AG20443 (cell line): ENCODE data around the gene YWHAG.
"Not testable (repeated sequence)": the region's sequence is repeated elsewhere in the genome, so short reads cannot be mapped to it uniquely, and the experiment has no call there.

Experiments
- DNase-seq: peaks from one replicate; pipeline ENCODE4 v3.0.0; 2012; ENCODE audit warnings: low spot score, mixed read lengths

The YWHAG gene

DNA sequence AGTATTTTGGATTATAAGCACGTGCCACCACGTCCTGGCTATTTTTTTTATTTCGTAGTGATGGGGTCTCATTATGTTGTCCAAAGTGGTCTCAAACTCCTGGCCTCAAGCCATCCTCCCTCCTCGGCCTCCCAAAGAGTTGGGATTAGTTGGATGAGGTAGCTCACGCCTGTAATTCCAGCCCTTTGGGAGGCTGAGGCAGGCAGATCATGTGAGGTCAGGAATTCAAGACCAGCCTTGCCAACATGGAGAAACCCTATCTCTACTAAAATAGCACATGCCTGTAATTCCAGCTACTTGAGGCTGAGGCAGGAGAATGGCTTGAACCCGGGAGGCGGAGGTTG is 21.8 kb upstream of the YWHAG start:
- DNase-seq: no peak

DNA sequence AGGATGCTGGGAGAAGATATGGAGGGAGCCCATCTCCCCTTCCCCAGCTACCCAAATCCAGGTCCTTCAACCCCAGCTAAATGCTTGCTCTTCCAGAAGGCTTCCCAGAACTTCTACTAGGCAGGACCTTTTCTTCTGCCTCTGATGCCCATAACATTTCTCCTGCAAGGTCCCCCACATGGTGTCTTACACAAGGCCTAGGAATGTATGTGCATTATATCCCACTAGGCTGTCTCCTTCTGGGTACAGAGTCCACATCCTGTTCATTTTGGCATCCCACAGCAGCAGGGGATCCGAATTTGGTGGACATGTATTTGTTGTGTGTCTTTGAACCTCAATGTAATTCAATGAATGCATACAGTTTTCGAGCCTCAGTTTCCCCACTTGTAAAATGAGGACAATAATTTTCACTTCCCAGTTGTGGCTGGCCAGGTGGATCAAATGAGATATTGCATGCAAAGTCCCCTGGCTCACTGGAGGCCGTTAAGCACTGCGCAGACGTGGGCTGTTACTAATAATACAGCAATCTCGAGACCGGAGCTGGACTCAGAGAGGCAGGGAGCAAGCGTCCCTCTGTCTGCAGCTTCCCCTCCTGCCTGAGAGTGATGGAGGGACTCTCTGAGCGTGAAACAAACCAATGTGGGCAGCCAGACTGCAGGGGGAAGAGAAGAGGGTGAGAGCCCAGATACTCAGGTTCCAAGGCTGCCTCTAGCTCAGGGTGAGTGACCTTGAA is 18.6 kb upstream of the YWHAG start:
- peak; percentile 68 for DNase-seq

DNA sequence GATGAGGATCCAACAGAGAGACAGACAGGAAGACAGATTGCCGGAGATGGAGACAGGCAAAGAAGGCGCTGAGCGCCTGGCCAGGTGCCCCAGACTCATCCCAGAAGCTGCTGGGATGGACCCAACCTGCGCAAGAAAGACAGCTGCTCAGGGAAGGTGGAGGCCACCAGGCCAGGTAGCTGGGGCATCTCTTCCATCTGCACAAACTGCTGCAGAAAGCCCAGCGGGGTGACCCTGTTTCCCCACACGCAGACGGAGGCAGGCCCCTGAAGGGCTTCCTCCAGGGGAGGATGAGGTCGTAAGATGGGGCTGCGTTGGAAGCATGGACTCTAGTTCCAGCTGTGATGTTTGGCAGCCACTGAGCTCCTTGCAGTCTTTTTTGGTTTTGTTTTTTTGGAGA is 16.5 kb upstream of the YWHAG start:
- DNase-seq: no peak

DNA sequence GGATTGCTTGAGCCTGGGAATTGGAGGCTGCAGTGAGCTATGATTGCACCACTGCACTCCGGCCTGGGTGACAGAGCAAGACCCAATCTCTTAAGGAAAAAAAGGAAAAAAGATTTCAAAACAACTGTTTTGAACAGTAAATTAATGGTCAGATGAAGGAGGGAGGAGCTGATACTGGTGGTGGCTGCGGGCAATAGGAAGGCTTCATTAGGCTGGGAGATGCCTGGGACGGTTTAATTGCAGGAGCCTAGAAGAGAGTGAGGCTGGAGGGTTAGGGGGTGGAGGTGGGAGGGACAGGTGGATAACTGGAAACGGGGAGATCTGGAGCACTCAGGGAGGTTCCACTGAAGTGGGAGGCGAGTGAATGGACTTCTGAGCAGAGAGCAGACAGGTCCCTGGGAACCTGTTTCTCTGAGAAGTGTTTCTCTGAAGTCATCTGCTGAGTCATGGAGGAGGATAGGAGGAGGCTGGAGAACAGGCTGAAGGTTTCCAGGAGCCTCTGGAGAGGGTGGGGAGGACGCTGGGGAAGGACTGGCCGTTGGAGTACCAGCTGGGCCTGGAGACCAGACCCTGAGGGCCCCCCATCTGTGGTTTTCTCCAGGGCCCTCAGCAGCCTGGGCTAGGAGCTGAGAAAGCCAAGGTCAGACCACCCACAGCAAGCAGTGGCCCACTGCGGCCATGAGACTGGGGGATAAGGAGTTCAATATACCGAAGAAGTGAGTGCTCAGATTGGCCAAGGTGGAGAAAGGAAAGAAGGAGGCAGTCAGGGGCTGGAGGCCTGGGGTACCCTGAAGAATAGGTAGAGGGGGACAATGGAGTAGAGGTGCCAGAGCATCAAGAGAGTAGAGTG is 14.4 kb upstream of the YWHAG start:
- peak; percentile 82 for DNase-seq

DNA sequence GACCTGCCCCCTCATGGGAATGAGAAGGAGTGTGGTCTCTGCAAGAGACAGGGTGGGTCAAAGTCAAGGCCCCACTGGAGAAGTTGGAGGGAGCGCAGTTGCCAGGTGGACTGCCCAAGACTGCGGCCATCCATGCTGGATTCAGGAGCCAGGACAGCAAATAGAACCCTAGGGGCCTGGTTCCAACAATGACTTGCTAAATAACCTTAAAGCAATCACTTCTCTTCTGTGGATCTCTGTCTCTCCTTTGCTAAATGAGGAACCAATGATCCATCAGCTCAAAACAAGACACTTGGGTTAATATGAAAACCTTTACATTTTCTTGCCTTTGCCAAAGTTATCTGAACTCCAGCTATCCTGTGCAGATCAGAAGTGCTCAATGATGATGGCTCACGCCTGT is 12.6 kb upstream of the YWHAG start:
- no peak for DNase-seq

DNA sequence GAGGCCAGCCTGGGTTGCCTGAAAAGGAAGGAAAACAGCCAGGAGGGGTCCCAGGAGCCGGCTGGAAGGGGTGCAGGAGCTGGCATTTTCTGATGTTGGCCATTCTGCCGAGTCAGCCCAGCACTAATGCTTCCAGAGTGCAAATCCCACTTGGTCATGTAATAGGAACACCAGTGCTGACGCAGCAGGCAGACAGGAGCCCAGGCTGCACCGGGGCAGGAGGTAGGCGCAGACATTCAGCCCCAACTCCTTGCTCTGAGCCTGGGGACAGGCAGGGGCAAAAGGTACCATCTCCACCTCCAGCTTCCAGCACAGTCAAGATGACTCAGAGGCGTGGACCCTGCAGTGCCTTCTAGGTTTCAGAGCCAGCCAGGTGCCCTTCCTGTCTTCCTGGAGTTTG is 10.2 kb upstream of the YWHAG start:
- no peak for DNase-seq

DNA sequence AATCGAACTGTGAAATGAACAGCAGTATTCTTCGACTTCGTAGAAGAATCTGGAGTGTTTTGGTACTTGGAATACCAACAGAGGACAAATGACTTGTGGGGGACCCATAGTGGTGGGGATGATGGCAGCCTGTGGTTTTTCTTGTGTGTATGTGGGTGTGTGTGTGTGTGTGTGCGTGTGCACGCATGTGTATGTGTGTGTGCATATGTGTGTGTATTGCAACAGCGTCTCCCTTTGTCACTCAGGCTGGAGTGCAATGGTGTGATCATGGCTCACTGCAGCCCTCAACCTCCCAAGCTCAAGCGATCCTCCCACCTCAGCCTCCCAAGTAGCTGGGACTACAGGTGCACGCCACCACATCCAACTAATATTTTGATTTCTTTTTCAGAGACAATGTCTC is 9.4 kb upstream of the YWHAG start:
- DNase-seq: no peak

DNA sequence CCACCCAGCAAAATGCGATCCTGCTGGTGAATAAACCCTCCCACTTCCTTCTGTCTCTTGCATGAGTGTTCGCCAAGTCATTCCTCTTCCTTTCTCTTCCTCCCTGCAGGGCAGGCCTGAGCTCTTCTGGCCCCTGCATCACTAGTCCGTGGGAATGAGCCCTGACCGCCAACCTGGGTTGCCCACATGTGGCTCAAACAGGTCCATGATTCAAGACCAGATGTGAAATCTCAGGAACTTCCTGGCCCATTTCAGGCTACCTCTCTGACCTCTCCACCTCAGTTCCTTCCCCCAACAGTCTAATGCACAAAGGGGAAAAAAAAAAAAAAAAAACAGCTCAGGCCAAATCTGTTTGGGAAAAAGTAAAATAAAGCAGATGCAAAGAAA is 5.4 kb upstream of the YWHAG start:
- DNase-seq: peak; percentile 60

DNA sequence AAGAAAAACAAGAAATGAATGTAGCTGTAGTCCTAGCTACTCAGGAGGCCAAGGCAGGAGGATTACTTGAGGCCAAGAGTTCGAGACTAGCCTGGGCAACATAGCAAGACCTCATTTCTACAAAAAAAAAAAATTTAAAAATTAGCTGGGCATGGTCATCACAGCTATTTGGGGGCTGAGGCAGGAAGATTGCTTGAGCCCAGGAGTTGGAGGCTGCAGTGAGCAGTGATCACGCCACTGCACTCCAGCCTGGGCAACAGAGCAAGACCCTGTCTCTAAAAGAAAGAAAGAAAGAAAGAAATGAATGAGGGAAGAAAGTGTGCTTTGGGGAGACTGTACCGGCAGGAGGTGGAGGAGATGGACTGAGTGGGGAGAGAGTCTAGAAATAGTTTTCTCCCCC is 5.0 kb upstream of the YWHAG start:
- not testable (repeated sequence) for DNase-seq

DNA sequence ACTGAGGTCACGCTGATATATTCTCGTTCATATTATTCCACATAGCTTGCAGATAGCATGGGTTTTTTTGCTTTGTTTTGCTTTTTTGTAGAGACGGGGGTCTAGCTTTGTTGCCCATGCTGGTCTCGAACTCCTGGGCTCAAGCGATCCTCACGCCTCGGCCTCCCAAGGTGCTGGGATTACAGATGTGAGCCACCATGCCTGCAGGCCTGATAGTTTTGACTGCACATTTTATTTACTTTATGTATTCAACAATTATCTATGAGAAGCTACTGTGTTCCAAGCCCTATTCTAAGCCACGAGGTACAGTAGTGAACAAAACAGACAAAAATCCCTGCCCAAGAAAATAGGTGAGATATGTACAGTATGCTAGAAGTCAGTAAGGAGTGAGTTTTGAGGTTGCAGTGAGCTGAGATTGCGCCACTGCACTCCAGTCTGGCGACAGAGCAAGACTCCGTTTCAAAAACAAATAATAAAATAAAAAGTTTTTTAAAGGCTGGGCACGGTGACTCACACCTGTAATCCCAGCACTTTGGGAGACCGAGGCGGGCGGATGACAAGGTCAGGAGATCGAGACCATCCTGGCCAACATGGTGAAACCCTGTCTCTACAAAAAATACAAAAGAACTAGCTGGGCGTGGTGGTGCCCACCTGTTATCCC is 1.3 kb upstream of the YWHAG start:
- no peak for DNase-seq

DNA sequence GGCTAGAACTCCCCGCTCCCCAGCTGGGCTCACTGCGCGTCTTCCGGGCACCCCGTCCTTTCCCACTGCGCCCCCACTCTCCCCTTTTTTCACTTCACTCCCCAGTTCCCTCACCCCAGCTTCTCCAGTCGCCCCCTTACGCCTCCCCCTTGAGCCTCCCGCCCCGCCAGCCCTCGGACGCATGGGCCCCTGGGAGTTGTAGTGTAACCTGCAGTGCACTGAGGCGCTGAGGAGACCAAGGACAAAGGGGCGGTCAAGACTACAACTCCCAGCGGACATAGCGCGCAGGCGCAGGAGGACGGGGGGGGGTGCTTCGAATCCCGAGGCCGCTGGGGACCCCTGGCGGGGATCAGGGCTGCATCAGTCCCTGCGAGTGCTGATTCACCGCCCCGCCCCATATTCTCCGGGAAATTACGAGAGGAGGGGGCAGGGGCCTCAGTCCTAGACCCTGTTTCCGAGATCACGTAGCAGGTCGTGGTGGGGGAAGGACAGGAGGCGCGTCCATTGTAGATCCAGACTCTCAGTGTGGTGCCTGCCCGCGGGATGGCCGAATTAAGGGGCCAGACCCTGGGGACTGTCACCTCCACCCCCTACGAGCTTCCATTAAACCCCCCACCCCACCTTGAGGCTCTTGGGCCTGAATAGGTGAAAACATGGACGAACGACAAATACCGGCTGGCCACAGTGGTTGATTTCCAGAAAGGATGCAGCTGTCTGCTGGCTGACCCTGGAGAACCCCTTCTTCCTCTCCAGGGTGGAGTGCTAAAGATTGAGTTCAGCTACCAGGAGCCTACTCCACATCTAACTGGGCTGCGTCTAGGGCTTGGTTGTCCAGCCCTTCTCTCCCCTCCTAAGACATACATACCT is 553 bp upstream of the YWHAG start:
- DNase-seq: peak; percentile 97

DNA sequence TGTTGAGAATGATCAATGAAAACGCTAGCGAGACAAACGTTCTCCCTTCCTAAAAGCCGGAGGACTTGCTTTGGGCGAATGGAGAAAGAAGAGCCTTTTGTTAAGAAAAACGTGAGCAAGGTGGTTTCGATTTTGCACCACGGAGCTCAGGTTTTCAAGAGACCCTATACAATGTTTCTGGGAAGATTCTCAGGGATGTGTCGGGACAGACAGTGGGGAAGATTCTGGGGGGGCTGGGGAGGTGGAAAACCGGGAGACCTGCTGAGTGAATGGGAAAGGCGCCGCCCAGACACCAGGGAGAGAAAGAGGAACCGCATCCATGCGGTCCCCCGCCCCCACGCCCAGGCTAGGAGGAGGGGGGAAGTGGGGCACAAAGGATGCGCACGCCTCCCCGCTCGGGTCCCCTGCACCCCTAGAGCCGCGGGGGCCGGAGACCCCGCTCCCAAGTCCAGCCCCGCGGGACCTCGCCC is 745 bp downstream of the YWHAG start:
- DNase-seq: peak; percentile 47

DNA sequence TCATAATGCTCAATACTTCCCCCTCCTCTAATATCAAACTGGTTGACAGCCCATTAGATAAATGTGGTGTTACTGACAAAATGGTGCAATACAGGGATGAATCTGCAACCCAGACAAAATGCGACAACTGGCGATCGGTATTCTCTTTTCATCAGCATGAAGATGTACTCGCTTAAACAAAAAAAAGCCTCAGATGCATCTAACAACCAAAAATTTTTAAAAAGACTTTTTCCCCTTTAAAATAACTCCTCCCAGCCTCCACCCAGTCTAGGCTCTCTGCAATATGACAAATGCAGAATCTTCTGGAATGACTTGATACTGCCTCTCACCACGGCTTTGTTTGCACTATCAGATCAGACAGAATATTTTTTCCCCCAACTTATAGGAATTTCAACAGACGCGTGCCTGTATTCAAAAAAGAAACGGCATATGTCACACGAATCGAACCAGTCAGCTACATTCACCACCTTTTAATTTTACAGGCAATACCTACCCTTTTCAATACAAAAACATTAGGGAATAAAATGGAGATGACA is 1.2 kb downstream of the YWHAG start:
- DNase-seq: no peak

DNA sequence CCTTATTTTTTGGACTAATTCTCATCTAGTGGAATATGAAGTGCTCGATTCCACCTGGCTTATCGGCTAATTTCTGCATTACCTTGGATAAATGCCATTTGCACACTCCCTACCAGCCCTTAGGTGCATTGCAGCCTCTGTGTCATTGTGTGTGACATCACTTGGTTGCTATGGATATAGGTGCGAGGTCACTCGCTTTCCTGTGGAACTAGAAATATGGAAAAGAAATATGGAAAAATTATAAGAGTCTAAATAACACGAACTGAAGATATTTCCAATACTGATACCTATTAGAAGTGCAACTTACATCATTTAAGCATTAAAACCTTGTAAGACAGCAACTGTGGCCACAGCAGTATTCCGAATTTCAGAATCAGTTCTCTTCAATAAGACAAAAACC is 2.0 kb downstream of the YWHAG start:
- no peak for DNase-seq

DNA sequence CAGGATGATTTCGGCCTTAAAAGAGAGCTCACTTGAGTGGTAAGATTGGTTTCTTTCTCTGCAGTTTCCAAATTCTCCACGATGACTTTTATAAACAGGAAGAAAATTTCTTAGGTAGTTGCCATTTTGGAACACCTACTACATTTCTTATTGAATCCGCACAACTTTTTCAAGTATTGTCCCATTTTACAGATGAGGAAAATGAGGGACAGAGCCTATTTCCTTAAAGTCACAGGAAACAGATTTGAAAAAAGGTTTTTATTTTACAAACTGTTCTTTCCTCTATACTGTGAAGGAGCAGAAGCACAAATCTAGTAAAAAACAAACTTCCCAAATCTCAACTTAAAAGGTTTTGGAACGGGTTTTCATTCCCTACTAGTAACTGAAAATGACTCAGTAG is 2.7 kb downstream of the YWHAG start:
- DNase-seq: no peak

DNA sequence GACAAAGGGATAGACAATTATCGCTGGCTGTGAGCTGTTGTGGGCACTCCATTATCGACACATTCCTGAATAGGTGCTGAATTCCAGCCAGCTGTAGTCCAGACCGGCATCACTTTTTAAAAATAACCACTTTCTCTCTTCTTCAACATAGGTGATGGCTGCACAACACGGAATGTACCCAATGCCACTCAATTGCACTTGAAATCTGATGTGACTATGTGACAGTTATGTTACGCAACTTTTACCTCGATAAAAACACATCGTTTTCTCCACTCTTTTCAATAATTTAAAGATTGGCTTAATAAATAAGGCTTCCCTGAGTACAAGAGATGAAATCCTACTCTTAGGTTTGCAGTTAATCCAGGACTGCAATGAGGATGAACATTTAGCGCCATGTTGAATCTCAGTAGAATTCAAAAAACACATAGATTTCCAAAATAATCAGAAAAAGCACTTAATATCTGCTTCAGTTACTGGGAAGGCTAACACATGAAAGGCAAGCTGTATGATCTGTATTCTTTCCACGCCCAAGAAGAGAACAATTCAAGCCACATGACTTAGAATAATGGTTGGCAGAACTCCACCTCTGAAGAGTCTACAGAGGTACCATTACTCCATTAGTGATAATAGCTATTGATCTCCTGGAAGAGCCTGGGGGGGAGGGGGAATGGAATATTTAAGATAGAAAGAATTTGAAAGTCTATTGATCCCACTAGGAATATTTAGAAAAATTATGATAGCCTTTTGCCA is 3.6 kb downstream of the YWHAG start:
- no peak for DNase-seq

DNA sequence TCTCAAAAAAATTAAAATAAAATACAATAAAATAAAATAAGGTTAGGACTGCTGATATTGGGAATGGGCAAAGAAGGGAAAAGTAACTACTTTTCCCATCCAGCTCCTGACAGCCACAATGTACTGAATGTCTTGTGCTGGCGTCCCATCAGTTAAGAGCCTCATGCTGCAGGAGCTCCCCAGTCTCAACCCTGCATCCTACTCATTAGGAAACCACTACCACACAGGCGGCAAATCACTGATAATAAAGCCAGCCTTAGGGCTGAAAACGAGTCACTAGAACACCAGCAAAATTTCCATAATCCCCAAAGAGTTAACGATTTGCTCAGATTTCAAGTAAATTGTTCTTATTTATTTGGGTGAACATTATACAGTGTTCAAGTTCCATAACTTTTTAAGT is 4.3 kb downstream of the YWHAG start:
- DNase-seq: no peak

DNA sequence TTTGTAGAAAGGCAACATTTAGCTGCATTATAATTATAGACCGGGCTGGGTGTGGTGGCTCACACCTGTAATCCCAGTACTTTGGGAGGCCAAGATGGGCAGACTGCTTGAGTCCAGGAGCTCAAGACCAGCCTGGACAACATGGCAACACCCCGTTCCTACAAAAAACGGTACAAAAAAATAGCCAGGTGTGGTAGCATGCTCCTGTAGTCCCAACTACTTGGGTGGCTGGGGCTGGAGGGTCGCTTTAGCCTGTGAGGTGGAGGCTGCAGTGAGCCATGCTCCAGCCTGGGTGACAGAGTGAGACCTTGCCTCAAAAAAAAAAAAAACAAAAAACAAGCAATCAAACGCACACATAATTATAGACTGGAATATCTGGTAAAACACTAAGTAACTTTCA is 5.0 kb downstream of the YWHAG start:
- DNase-seq: no peak

DNA sequence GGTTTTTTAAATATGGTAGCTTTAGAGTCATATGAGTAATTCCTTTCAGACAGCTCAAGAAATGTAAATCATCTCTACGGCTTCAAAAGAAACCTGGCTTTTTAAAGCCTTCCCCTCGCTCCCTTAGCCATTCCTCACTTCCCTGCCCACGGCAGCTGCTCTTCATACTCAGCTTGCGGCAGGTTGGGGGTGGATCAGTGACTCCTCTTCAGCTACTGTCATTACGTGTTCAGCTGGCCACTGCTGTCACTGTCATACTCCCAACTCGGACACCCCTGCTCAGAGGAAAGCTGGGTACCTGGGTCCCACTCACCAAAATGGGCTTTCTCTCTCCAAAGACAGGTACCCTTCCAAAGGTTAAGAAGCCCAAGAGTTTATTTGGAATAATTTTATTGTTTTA is 6.6 kb downstream of the YWHAG start:
- no peak for DNase-seq

DNA sequence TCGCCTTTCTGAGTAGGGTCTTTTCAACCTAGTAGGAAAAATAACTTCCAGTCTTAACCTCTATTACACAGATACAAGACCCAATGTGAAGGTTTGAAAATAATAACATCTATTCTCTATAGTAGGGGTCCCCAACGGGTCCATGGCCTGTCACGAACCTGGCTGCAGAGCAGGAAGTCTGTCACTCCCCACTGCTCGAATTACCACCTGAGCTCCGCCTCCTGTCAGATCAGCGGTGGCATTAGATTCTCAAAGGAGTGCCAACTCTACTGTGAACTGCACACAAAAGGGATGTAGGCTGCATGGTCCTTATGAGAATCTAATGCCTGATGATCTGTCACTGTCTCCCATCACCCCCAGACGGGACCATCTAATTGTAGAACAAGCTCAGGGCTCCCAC is 7.4 kb downstream of the YWHAG start:
- no peak for DNase-seq

DNA sequence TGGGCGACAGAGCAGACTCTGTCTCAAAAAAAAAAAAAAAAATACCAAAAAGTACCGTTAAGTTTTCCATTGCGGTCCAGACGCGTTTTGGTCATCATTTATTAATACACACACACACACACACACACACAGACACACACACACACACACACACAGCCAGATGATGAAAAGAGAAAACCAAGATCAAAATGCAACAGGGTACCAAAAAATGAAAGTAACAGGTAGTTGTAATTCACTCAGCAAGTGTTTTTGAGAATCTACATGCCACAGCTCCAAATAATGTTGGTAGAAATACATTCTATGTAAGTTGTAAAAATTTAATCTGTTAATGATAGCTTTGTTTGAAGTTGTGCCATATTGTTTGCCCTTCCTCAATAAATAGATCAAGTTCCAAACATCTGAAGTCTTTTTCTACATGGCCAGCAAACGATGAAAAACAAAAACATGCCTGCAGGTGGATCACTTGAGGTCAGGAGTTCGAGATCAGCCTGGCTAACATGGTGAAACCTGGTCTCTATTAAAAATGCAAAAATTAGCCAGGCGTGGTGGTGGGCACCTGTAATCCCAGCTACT is 9.4 kb downstream of the YWHAG start:
- DNase-seq: no peak
